ENCODE measurements around the gene DYDC2.
A peak's percentile ranks its signal among the peaks of the same experiment; 100 is the strongest.

Gene DYDC2

GRCh38 chr10:80406204-80406603, 49.6 kb downstream of the DYDC2 start:
- no peak for TF ChIP-seq SPI1 (IDR thresholded peaks at IDR 0.05; ENCODE audit: borderline replicate concordance, low read depth)
- no peak for TF ChIP-seq POLR2AphosphoS5 (IDR thresholded peaks at IDR 0.05; ENCODE audit: low read depth)
- TF ChIP-seq CTCF (IDR thresholded peaks at IDR 0.05; ENCODE audit: insufficient read depth, low read length) = no peak
- TF ChIP-seq GABPA (IDR thresholded peaks at IDR 0.05; ENCODE audit: low read depth) = no peak
- TF ChIP-seq REST (IDR thresholded peaks at IDR 0.05; ENCODE audit: insufficient replicate concordance, low read depth) = no peak

GRCh38 chr10:80407812-80408241, 51.2 kb downstream of the DYDC2 start:
- no peak overlapping the region; the same call in 1 of the 2 replicates for H3K4me3 ChIP-seq (replicated peaks; ENCODE audit: insufficient read depth, low read length)
- no peak overlapping the region for H3K27ac ChIP-seq (replicated peaks)
- no peak for DNase-seq (ENCODE audit: low read depth in 1 of 2, low spot score in 1 of 2)
- H3K27me3 ChIP-seq (ENCODE audit: insufficient read depth, poor library complexity, severe bottlenecking) = peaks cover 29% of the 10 kb centered on the region
- TF ChIP-seq CTCF (IDR thresholded peaks at IDR 0.05; ENCODE audit: insufficient read depth, low read length) (no peak), GABPA (IDR thresholded peaks at IDR 0.05; ENCODE audit: low read depth) (no peak), REST (IDR thresholded peaks at IDR 0.05; ENCODE audit: insufficient replicate concordance, low read depth) (no peak), POLR2AphosphoS5 (IDR thresholded peaks at IDR 0.05; ENCODE audit: low read depth) (no peak), SPI1 (IDR thresholded peaks at IDR 0.05; ENCODE audit: borderline replicate concordance, low read depth) (no peak)

More at GRCh38 chr10:80406204-80406603, 49.6 kb downstream of the DYDC2 start:
- H3K27me3 ChIP-seq (ENCODE audit: insufficient read depth, poor library complexity, severe bottlenecking) = peaks cover 29% of the 10 kb centered on the region
- no peak overlapping the region for H3K4me3 ChIP-seq (replicated peaks; ENCODE audit: insufficient read depth, low read length)
- H3K27ac ChIP-seq (replicated peaks) = no peak overlapping the region
- DNase-seq (ENCODE audit: low read depth in 1 of 2, low spot score in 1 of 2) = no peak

- no peak for TF ChIP-seq CTCF (IDR thresholded peaks at IDR 0.05; ENCODE audit: insufficient read depth, low read length)
- TF ChIP-seq POLR2AphosphoS5 (IDR thresholded peaks at IDR 0.05; ENCODE audit: low read depth) = no peak
- no peak for TF ChIP-seq REST (IDR thresholded peaks at IDR 0.05; ENCODE audit: insufficient replicate concordance, low read depth)
- TF ChIP-seq GABPA (IDR thresholded peaks at IDR 0.05; ENCODE audit: low read depth) = no peak
- TF ChIP-seq SPI1 (IDR thresholded peaks at IDR 0.05; ENCODE audit: borderline replicate concordance, low read depth) = no peak
- DNase-seq (ENCODE audit: low read depth in 1 of 2, low spot score in 1 of 2) = no peak
- Histone ChIP-seq H3K27me3 (ENCODE audit: insufficient read depth, poor library complexity, severe bottlenecking) (peaks cover 29% of the 10 kb centered on the region), H3K4me3 (replicated peaks; ENCODE audit: insufficient read depth, low read length) (peak within 1 kb of the TSS; percentile 22), H3K27ac (replicated peaks) (no peak within 1 kb of the TSS)
Measured at GRCh38 chr10:80408242-80409101, 51.9 kb downstream of the DYDC2 start, which contains the start of gene PRXL2A. TSS of gene PRXL2A (plus strand) at chr10:80408551. CDS start at chr10:80420468, 11,917 bp downstream.

Data from HL-60 (cell line).